ENCODE measurements around the gene PTCHD1.

- TF ChIP-seq CTCF (conservative IDR thresholded peaks at IDR 0.05; ENCODE audit: low read depth, low read length) (no peak), EZH2 (IDR thresholded peaks at IDR 0.05; ENCODE audit: low read length, unreplicated experiment) (no peak), EZH2phosphoT487 (IDR thresholded peaks at IDR 0.05; ENCODE audit: borderline replicate concordance, low read length) (no peak)
Observed at GRCh38 chrX:23435575-23435974, 100.9 kb downstream of the PTCHD1 start.
